ENCODE results near the gene ELMO1.

DNA sequence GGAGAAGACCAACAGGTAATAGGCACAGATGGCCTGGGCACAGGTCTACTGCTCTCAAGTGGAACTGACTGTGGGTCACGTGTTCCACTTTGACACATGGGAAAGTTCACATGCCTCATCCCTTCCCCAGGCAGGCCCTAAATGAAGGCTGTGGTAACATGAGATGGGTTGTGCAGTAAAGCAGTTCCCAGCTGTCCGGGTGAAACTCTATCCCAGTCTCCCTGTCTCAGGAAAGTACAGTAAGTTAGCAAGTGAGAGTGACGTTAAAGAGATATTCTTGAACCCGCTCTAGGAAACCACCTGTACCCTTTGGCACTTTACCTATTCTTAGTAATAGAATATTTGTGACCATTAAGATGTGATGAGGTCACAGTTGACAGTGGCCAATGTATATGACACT is 380.6 kb downstream of the ELMO1 start:
- TF ChIP-seq, protein P1, sequence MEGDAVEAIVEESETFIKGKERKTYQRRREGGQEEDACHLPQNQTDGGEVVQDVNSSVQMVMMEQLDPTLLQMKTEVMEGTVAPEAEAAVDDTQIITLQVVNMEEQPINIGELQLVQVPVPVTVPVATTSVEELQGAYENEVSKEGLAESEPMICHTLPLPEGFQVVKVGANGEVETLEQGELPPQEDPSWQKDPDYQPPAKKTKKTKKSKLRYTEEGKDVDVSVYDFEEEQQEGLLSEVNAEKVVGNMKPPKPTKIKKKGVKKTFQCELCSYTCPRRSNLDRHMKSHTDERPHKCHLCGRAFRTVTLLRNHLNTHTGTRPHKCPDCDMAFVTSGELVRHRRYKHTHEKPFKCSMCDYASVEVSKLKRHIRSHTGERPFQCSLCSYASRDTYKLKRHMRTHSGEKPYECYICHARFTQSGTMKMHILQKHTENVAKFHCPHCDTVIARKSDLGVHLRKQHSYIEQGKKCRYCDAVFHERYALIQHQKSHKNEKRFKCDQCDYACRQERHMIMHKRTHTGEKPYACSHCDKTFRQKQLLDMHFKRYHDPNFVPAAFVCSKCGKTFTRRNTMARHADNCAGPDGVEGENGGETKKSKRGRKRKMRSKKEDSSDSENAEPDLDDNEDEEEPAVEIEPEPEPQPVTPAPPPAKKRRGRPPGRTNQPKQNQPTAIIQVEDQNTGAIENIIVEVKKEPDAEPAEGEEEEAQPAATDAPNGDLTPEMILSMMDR (IDR thresholded peaks at IDR 0.05; ENCODE audit: low read depth, low read length, poor library complexity, severe bottlenecking), result no peak
- TF ChIP-seq EZH2phosphoT487 (IDR thresholded peaks at IDR 0.05; ENCODE audit: borderline replicate concordance, low read length), result no peak
